GM19463 (cell line): ENCODE results near the gene MT3.
"Not testable (repeated sequence)": the region's sequence is repeated elsewhere in the genome, so short reads cannot be mapped to it uniquely, and the experiment has no call there.

Source experiments
- ATAC-seq: cut with Tn5 transposase; IDR thresholded peaks from one replicate; pipeline ENCODE4 v1.9.1; 2021; ENCODE audit warnings: mild to moderate bottlenecking, moderate library complexity; ENCODE audit not compliant: unreplicated experiment

Gene MT3

DNA sequence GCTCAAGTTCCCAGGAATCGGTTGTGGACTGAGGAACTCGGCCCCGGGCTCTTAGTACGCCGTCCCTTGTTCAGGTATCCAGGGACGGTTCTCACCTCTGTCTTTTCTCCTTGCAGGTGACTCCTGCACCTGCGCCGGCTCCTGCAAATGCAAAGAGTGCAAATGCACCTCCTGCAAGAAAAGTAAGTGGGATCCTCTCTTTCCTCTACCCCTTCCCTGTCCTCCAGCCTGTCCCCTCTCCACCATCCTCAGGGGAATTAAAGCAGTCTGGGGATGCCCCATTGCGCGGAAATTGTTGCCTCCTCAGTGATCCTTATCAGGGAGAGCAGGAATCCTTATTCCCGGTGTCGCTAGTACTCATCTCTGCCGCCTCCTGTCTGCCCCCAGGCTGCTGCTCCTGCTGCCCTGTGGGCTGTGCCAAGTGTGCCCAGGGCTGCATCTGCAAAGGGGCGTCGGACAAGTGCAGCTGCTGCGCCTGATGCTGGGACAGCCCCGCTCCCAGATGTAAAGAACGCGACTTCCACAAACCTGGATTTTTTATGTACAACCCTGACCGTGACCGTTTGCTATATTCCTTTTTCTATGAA lies 19.6 kb downstream of the MT3 start:
- ATAC-seq = no peak

DNA sequence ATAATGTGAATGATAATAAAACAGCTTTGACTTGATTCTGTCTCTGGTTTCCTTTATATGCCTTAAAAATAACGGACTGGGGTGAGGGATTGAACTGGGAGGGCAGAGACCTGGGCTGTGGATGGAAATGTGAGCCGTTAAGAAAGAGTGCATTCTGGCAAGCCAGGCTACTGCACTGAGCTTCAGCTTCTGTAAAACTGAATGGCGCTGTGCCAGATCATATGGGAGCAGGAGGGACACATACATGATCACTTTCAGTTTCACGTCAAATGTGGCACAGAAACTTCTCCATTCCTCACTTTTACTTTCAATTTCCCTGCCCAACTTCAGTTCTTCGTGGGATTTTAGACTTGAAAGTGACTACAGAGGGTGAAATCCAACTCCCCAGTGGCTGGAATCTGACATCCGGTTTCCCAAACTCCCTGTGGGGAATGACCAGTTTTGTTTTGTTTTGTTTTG lies 20.2 kb downstream of the MT3 start:
- ATAC-seq = peak; percentile 28

DNA sequence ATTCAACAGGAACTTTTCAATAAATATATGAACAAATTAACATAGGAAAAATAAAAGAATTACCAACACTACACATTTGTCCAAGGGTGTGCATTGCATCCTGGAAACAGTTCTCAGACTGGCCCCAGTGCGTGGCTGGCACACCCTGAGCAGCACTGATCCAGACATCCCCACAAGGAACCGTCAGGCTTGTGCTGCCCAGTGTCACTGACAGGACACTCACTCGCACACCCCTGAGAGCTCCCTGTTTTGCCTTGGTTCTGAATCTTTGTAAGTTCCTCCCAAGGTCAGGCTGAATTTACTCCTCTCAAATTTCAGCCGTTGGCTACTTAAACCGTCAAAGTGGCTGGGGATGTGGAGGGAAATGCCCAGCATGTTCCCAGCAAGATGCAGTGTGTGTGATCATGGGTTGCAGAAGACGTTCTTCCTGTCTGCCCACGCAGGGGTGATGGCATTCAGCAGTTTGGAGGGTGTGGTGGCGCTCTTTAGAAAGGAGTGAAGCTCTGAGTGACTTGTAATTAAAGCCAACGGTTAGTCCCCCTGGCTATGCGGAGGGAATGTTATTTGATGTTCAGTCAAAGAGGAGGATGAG lies 20.8 kb downstream of the MT3 start:
- ATAC-seq = peak; percentile 22

DNA sequence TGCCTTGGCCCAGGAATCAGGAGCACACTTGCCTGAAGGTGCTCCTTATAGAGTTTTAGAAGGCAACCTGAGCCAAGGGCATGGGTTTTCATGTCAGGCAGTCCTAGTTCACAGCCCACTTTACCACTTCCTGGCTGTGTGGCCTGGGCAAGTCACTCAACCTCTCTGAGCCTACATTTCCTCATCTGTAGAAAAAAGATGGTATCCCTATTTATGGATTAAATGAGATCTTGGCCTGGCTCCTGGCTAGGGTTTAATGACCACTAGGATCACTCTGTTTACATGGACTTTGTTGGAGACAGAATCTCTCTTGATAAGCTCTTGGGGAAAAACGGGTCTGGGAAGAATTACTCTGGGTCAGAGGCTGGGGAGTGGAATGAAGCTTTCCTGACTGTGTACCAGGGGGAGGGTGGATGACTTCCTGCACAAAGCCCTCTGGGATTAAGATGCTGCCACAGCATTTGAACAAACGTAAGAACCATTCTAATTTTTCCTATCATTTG lies 21.3 kb downstream of the MT3 start:
- ATAC-seq = no peak

DNA sequence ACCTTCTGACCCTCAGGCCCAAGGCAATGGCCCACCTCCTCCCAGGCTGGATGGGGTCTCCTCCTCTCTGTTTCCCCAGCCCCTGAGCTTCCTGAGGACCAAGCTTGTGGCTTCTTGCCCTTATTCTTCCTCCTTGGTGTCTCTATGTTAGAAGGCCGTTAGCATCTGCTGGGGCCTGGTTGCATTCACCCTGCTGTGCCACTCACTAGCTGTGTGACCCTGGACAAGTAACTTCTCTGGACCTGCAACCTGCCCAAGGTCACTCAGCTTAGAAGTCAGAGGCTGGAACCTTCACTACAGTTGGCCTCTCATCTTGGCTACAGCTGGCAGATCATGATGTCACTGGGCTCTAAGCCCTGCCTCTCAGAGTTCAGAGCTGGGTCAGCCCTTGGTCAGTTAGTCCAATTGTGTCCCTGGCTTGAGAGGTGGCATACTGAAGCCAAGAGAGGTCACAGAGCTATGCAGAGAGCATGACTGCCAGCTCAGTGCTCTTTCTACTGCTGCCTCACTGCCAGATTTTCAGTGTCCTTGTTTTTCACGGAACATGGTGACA lies 22.0 kb downstream of the MT3 start:
- ATAC-seq = no peak

DNA sequence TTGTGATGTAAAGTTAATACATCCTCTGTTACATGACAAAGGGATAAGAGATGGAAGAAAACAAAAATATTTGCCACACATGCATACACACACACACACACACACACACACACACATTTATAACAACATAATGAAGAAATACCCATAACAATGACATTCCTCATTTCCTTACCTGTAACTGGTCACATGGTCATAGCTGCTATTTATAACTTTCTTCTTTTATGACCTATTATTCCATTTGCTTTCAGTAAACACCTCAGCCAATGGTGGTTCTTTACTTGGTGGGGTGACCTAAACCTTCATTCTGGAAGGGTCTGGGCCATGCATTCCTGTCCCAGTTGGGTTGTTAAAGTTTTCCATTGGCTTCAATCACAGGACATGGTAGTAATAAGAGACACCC lies 24.4 kb downstream of the MT3 start:
- no peak for ATAC-seq

DNA sequence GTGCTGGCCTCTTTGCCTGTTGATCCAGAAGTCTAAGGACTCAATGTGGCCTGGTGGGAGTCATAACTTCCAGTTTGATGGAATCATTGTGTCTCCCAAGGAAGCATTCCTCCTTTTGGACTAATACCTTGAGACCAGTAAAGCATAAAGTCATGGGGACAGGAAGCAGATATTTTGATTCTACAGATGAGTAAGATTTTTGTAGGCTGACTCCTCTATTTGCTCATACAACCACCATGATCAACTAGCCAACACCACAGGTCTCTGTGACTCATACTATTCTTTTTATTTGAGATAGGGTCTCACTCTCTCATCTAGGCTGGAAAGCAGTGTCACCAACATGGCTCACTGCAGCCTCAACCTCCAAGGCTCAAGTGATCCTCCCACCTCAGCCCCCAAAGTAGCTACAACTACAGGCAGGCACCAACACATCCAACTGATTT lies 25.2 kb downstream of the MT3 start:
- ATAC-seq = no peak

DNA sequence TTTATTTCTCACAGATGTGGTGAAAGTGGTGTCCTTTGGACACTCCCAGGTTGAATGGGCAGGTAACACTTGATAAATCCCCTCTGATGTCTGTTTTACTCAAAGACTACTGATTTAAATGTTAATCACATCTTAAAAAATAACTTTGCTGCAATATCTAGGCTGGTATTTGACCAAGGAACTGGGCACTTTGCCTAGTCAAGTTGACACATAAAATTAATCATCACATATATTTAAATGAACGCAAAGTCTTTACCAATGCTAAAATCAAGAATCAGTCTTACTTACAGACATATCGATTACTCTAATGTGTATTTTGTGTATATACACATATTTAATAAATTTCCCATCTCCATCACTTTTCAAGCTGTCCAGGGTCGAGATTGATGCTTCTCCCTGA lies 26.0 kb downstream of the MT3 start:
- ATAC-seq = no peak

DNA sequence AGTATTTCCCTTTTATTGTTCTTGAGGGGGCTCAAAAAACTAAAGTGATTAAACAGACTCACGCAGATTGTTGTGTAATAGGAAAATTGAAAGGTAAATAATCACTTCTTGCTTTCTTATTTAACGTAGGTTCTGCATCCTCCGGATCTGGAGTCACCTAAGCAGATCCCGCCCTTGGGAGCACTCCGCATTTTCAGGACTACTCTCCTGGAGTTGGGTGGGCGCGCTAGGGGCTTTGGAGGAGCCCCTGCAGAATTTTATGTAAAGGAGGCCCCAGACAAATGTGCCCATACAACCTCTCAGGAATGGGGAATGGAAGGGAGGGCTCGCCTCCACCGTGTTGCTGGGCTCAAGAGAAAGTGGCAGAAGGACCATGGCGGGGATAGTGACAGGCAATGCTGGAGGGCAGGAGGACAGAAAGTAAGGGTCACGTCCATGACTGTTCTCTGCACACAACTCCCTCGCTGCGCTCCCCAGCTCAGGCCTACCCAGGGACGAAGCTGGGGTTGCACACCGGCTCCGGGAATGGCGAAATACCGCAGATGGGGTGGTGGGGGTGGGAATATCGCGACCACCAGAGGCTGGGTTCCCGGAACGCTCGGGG lies 27.4 kb downstream of the MT3 start:
- no peak for ATAC-seq

DNA sequence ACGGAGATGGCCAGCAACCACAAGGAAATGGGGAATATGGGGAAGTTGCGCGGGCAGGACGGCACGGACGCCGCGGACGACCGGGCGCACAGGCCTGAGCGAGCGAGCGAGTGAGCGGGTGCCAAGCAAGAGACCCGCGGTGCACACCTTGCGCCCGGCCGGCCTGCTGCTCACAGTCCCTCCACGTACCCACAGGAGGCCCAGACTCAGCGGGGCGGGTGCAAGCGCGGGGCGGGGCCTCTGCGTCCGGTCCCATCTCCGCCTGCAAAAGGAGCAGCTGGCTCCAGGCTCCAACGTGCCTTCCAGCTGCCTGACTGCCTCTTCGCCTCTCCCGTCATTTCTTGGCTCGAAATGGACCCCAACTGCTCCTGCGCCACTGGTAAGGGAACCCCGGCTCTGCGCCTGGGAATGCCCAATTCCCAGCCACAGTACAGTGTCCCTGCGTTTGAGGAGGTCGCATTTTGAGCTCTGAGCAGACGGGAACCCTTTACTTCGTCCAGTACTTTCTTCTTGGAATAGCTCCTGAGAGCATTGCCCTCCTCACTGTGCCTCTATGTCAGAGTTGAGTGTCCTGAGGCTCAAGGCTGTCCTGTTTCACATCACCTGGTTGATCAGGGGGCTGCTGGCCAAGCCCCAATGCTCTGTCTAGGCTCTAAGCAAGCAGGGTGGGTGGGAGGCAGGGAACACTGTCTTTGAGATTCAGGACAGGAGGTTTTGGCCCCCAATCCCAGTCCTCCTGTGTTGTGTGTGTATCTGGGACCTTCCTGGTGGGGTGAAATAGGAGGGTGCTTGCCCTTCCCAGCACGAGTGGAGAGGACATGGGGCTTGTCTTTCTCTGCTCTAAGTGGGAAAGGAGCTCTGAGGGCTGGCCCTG lies 28.1 kb downstream of the MT3 start:
- peak; percentile 66 for ATAC-seq

DNA sequence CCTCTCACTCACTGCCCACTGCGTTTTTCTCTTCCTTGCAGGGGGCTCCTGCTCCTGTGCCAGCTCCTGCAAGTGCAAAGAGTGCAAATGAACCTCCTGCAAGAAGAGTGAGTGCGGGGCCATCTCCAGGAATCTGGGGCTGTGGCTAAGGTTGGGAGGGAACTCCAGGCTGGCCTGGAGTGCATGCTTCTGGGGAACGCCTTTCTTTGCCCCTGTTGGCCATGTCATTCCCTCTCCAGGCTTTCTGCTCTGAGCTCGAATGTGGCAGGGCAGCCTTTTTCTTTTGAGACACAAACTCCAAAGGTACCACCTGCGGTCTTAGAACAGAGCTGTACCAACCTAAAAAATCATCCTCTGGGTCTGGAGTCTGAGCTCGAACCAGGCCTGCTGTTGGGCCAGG lies 28.8 kb downstream of the MT3 start:
- no peak for ATAC-seq

DNA sequence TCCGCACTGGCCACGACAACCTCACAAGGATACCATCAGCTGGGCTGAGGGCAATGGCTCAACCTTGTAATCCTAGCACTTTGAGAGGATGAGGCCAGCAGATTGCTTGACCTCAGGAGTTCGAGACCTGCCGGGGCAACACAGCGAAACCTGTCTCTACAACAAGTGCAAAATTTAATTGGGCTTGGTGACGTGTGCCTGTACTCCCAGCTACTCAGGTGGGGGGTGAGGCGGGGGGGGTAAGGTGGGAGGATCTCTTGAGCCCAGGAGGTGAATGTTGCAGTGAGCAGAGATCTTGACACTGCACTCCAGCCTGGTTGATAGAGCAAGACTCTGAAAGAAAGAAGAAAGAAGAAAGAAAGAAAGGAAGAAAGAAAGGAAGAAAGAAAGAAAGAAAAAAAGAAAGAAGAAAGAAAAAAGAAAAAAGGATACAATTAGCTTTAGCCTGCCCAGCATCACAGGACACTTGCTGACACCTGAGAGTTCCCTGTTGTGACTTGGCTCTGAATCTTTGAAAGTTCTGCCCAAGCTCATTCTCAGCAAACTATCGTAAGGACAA lies 31.1 kb downstream of the MT3 start:
- no peak for ATAC-seq

DNA sequence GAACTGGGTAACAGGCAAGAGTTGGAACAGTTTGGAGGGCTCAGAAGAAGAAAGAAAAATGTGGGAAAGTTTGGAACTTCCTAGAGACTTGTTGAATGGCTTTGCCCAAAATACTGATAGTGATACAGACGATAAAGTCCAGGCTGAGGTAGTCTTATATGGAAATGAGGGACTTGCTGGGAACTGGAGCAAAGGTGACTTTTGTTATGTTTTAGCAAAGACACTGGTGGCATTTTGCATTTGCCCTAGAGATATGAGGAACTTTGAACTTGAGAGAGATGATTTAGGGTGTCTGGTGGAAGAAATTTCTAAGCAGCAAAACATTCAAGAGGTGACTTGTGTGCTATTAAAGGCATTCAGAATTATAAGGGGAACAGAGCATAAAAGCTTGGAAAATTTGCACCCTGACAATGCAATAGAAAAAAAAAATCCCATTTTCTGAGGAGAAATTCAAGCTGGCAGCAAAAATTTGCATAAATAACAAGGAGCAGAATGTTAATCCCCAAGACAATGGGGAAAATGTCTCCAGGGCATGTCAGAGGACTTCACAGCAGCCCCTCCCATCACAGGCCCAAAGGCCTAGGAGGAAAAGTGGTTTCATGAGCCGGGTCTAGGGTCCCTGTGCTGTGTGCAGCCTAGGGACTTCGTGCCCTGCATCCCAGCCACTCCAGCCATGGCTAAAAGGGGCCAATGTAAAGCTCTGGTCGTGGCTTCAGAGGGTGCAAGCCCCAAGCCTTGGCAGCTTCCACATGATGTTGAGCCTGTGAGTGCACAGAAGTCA lies 32.5 kb downstream of the MT3 start:
- ATAC-seq = not testable (repeated sequence)

DNA sequence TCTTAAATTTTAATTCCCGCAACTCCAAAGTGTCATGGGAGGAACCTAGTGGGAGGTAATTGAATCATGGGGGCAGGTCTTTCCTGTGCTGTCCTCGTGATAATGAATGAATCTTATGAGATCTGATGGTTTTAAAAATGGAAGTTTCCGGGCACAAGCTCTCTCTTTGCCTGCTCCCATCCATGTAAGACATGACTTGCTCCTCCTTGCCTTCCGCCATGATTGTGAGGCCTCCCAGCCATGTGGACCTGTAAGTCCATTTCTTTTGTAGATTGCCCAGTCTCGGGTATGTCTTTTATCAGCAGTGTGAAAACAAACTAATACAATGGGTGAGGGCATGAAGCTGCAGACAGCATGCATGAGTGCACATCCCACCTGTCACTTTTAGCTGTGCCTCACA lies 33.9 kb downstream of the MT3 start:
- ATAC-seq = not testable (repeated sequence)

DNA sequence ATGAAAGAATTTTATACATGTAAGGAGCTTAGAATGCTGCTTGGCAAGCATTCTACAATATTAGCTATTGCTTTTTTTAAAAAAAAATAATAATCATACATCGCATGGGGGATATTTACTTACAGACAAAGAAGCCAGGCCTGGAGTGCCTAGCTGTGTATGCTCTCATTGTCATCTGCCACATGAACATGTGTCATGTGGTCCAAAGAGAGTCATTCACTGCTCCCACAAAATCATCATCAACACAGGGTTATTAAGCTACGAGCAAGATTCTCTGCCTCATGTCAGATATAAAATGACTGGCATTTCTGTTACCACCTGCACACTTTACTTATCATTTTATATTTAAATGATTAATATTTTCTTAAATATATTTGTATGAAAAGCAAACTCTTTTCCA lies 34.3 kb downstream of the MT3 start:
- ATAC-seq = no peak

DNA sequence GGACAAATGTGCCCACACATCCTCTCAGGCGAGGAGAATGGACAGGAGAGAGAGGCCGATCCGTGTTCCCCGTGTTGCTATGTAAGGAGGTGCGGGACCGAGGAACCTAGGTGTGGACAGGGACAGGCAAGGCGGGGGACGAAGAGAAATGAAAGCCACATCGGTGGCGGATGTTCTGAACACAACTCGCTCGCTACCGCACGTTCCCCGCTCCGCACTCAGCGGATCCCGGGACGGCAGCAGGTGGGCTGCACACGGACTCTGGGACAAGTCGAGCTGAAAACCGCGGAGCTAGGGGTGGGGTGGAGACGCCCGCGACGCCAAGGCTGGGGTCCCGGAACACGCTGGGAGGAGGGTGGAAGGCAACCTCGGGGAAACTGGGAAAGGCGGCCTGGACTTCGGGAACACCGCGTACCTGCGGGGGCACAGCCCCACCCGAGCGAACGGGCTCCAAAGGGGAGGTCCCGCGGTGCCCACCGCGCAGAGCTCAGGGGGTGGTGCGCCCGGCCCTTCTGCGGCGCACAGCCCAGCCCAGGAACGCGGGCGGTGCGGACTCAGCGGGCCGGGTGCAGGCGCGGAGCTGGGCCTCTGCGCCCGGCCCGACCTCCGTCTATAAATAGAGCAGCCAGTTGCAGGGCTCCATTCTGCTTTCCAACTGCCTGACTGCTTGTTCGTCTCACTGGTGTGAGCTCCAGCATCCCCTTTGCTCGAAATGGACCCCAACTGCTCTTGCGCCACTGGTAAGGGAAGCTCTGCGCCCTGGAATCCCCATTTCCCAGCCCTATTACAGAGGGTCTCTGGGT lies 36.0 kb downstream of the MT3 start, which contains the start of gene MT1E:
Gene MT1E, plus strand, starts transcription at position 642 of the 803 bp plus-strand sequence. Its CDS starts 71 bp downstream, at position 713.
- peak; percentile 78 for ATAC-seq

DNA sequence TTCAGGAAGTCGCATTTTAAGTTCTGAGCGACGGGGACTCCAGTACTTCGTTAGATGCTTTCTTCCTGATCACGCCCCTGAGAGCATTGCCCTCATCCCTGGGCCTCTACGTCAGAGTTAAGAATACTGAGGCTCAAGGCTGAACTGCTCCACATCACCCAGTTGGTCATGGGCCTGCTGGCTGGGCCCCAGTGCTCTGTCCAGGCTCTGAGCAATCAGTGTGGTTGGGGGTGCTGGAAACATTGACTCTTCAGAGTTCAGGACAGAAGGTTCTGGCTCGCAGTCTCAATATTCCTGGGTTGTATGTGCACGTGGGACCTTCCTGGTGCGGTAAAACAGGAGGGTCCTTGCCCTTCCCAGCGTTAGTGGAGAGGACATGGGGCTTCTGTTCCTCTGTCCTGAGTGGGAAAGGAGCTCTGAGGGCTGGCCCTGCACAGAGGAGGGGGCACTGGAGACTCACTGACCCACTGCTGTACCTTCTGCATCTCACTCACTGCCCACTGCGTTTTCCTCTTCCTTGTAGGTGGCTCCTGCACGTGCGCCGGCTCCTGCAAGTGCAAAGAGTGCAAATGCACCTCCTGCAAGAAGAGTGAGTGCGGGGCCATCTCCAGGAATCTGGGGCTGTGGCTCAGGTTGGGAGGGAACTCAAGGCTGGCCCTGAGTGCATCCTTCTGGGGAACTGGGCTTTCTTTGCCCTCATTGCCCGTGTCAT lies 36.8 kb downstream of the MT3 start:
- peak; percentile 11 for ATAC-seq

DNA sequence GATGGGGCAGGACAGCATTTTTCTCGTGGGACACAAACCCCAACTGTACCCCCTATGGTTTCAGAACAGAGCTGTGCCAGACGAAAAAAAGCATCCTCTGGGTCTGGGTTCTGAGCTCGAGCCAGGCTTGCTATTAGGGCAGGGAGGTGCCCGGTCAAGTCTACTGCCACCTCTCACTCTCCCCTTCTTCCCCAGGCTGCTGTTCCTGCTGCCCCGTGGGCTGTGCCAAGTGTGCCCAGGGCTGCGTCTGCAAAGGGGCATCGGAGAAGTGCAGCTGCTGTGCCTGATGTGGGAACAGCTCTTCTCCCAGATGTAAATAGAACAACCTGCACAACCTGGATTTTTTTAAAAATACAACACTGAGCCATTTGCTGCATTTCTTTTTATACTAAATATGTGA lies 37.4 kb downstream of the MT3 start:
- no peak for ATAC-seq
